Skin of body (tissue), 2 donors: ENCODE measurements around the gene HNRNPH3. TPM values are rescaled to one million over a fixed set of nuclear protein-coding genes. Genes with fewer than 3 reads are reported as not detected.

ENCODE experiments used
- DNase-seq: peaks from one replicate; lab custom pipeline; 2025; lab: John Stamatoyannopoulos, UW
- total RNA-seq: library from RNA; depleted of rRNA; stranded (reverse); fragments of >200 nt; gene quantifications from one replicate; pipeline ENCODE4 v1.2.3, GENCODE V29; 2014

Gene HNRNPH3
- total RNA-seq, 1 donor from 2014 or later: 58.8 TPM

GRCh38 chr10:68385740-68386139 is 53.9 kb downstream of the HNRNPH3 start:
- DNase-seq: no peak

Other genes starting within 250 kb of the HNRNPH3 start
- 9.4 TPM for gene MYPN, start 222.6 kb upstream of the HNRNPH3 start, total RNA-seq
- gene ATOH7, start 100.0 kb upstream of the HNRNPH3 start, total RNA-seq: not detected
- gene PBLD, start 864 bp downstream of the HNRNPH3 start, total RNA-seq: 4.2 TPM
- 33.3 TPM for gene RUFY2, start 75.2 kb downstream of the HNRNPH3 start, total RNA-seq
- gene DNA2, start 139.9 kb downstream of the HNRNPH3 start, total RNA-seq: 8.9 TPM
- gene SLC25A16, start 195.5 kb downstream of the HNRNPH3 start, total RNA-seq: 20.5 TPM
- 23.6 TPM for gene TET1, start 228.3 kb downstream of the HNRNPH3 start, total RNA-seq